HepG2 (cell line): Measurements from ENCODE around the gene ARFGAP2. TPM values are rescaled to one million over a fixed set of nuclear protein-coding genes. Genes with fewer than 3 reads are reported as not detected.
A peak's percentile ranks its signal among the peaks of the same experiment; 100 is the strongest.

Experiments used
- BHLHE40 ChIP-seq: IDR thresholded peaks from 2 replicates; pipeline ENCODE4 v1.6.1; 2011; ENCODE audit warnings: low read length, improper control_type of control experiment
- FOXJ3 ChIP-seq: sonication (generic); formaldehyde crosslinking; IDR thresholded peaks from 2 replicates; pipeline ENCODE4 v1.4.0; 2020; ENCODE audit warnings: missing genetic modification reagents, mild to moderate bottlenecking, borderline replicate concordance
- GATAD1 ChIP-seq: IDR thresholded peaks from 2 replicates; pipeline ENCODE4 v1.6.1; 2016; ENCODE audit warnings: missing genetic modification reagents, missing compliant biosample characterization
- HNF4G ChIP-seq, 2 experiments: sonication (generic) in 1 of 2; formaldehyde crosslinking in 1 of 2; IDR thresholded peaks; 2 replicates each; pipeline versions ENCODE4 v1.4.0 to v1.6.1; 2011 to 2020; ENCODE audit warnings: borderline replicate concordance in 2 of 2, low read depth in 2 of 2, mild to moderate bottlenecking in 2 of 2, low read length in 1 of 2, missing genetic modification reagents in 1 of 2, moderate library complexity in 1 of 2
- KDM4B ChIP-seq: sonication (generic); formaldehyde crosslinking; IDR thresholded peaks from 2 replicates; pipeline ENCODE4 v1.4.0; 2020; ENCODE audit warnings: missing genetic modification reagents
- MAX ChIP-seq: IDR thresholded peaks from 2 replicates; pipeline ENCODE4 v1.6.1; 2012; ENCODE audit warnings: inconsistent platforms
- NR2F1 ChIP-seq, 2 experiments: fragments of 450-650 bp in 1 of 2; formaldehyde crosslinking in 1 of 2; IDR thresholded peaks; 2 replicates each; pipeline versions ENCODE4 v1.5.0 to v1.6.1; 2016 to 2020; ENCODE audit warnings: mild to moderate bottlenecking in 1 of 2, missing compliant biosample characterization in 1 of 2, missing genetic modification reagents in 1 of 2, moderate library complexity in 1 of 2
- NR2F2 ChIP-seq: IDR thresholded peaks from 2 replicates; pipeline ENCODE4 v1.6.1; 2012; ENCODE audit warnings: low read depth, inconsistent platforms, borderline replicate concordance
- POGZ ChIP-seq: sonication (generic); formaldehyde crosslinking; IDR thresholded peaks from 2 replicates; pipeline ENCODE4 v1.4.0; 2020; ENCODE audit warnings: mild to moderate bottlenecking, missing genetic modification reagents
- RBM22 ChIP-seq: fragments of 200-400 bp; formaldehyde crosslinking; optimal IDR thresholded peaks from 2 replicates; pipeline ENCODE3; 2017; ENCODE audit warnings: mild to moderate bottlenecking, low read length, moderate library complexity
- SRSF1 ChIP-seq: fragments of 200-400 bp; formaldehyde crosslinking; optimal IDR thresholded peaks from 2 replicates; pipeline ENCODE3; 2017; ENCODE audit warnings: mild to moderate bottlenecking, low read depth, low read length, moderate library complexity
- ZBTB37 ChIP-seq: sonication (generic); formaldehyde crosslinking; IDR thresholded peaks from 2 replicates; pipeline ENCODE4 v1.4.0; 2020; ENCODE audit warnings: mild to moderate bottlenecking, missing genetic modification reagents
- ZEB1 ChIP-seq: IDR thresholded peaks from 2 replicates; pipeline ENCODE4 v1.6.1; 2012; ENCODE audit warnings: mild to moderate bottlenecking, low read depth, inconsistent platforms; ENCODE audit not compliant: insufficient replicate concordance
- ZFY ChIP-seq: sonication (generic); formaldehyde crosslinking; IDR thresholded peaks from 2 replicates; pipeline ENCODE4 v1.4.0; 2020; ENCODE audit warnings: missing genetic modification reagents
- ZNF746 ChIP-seq: sonication (generic); formaldehyde crosslinking; IDR thresholded peaks from 2 replicates; pipeline ENCODE4 v1.8.0; 2022; ENCODE audit warnings: mild to moderate bottlenecking, missing genetic modification reagents
- ZSCAN12 ChIP-seq: sonication (generic); formaldehyde crosslinking; IDR thresholded peaks from 2 replicates; pipeline ENCODE4 v1.9.0; 2021; ENCODE audit warnings: mild to moderate bottlenecking, missing genetic modification reagents
- polyA plus RNA-seq, 8 experiments: library from polyadenylated mRNA; depleted of rRNA in 3 of 8; stranded (reverse) in 7 of 8; unstranded in 1 of 8; fragments of >200 nt; fragmentation: Illumina TruSeq in 4 of 8; extraction: Trizol in 4 of 8; gene quantifications; 2 replicates each; pipeline versions ENCODE4 v1.2.1 to v1.2.3, GENCODE V29; 2011 to 2016; ENCODE audit warnings: low read depth in 4 of 8, missing spikeins in 1 of 8, mixed read lengths in 1 of 8; ENCODE audit not compliant: insufficient read depth in 1 of 8
- total RNA-seq, 5 experiments: library from RNA; depleted of rRNA; stranded (reverse); fragments of >200 nt; fragmentation: Illumina TruSeq; extraction: Trizol; gene quantifications; 2 replicates each; pipeline ENCODE4 v1.2.3, GENCODE V29; 2016; ENCODE audit warnings: low read depth in 1 of 5
- TF ChIP-seq, protein P1 (sequence below): sonication (generic); formaldehyde crosslinking; IDR thresholded peaks from 2 replicates; pipeline ENCODE4 v1.5.1; 2020; ENCODE audit warnings: mild to moderate bottlenecking, missing genetic modification reagents, borderline replicate concordance
- TF ChIP-seq, protein P2 (sequence below): sonication (generic); formaldehyde crosslinking; IDR thresholded peaks from 2 replicates; pipeline ENCODE4 v1.4.0; 2020; ENCODE audit warnings: mild to moderate bottlenecking, missing genetic modification reagents
- TF ChIP-seq, protein P3 (sequence below): sonication (generic); formaldehyde crosslinking; IDR thresholded peaks from 2 replicates; pipeline ENCODE4 v1.4.0; 2020; ENCODE audit warnings: mild to moderate bottlenecking, missing genetic modification reagents, borderline replicate concordance

ARFGAP2 gene
- total and polyA plus RNA-seq, 2 of the 13 experiments (the other 11 are each of a cell fraction or from before 2014, with no cell fraction given), result 32.3 to 75.3 TPM

GRCh38 chr11:47184711-47185304 is 8.1 kb upstream of the ARFGAP2 start (continued):
- TF ChIP-seq, protein P1, sequence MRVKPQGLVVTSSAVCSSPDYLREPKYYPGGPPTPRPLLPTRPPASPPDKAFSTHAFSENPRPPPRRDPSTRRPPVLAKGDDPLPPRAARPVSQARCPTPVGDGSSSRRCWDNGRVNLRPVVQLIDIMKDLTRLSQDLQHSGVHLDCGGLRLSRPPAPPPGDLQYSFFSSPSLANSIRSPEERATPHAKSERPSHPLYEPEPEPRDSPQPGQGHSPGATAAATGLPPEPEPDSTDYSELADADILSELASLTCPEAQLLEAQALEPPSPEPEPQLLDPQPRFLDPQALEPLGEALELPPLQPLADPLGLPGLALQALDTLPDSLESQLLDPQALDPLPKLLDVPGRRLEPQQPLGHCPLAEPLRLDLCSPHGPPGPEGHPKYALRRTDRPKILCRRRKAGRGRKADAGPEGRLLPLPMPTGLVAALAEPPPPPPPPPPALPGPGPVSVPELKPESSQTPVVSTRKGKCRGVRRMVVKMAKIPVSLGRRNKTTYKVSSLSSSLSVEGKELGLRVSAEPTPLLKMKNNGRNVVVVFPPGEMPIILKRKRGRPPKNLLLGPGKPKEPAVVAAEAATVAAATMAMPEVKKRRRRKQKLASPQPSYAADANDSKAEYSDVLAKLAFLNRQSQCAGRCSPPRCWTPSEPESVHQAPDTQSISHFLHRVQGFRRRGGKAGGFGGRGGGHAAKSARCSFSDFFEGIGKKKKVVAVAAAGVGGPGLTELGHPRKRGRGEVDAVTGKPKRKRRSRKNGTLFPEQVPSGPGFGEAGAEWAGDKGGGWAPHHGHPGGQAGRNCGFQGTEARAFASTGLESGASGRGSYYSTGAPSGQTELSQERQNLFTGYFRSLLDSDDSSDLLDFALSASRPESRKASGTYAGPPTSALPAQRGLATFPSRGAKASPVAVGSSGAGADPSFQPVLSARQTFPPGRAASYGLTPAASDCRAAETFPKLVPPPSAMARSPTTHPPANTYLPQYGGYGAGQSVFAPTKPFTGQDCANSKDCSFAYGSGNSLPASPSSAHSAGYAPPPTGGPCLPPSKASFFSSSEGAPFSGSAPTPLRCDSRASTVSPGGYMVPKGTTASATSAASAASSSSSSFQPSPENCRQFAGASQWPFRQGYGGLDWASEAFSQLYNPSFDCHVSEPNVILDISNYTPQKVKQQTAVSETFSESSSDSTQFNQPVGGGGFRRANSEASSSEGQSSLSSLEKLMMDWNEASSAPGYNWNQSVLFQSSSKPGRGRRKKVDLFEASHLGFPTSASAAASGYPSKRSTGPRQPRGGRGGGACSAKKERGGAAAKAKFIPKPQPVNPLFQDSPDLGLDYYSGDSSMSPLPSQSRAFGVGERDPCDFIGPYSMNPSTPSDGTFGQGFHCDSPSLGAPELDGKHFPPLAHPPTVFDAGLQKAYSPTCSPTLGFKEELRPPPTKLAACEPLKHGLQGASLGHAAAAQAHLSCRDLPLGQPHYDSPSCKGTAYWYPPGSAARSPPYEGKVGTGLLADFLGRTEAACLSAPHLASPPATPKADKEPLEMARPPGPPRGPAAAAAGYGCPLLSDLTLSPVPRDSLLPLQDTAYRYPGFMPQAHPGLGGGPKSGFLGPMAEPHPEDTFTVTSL (CRISPR knock-in tag), result no peak
- TF ChIP-seq ZFY (CRISPR knock-in tag), result peak; percentile 83
- peak; percentile 71 for TF ChIP-seq ZNF746 (CRISPR knock-in tag)
- 0 out of 2 replicates have a peak, but pooled peaks have one; percentile 24 for TF ChIP-seq FOXJ3 (CRISPR knock-in tag)
- peak; percentile 47; the same call in 1 of the 2 replicates for TF ChIP-seq NR2F2
- peak; percentile 68; the same call in 1 of the 2 replicates for TF ChIP-seq HNF4G (IDR thresholded peaks at IDR 0.05; ENCODE audit: borderline replicate concordance, low read depth, low read length)
- TF ChIP-seq HNF4G (CRISPR knock-in tag; IDR thresholded peaks at IDR 0.05; ENCODE audit: borderline replicate concordance, low read depth), result no peak; the same call in none of the 2 replicates
- TF ChIP-seq NR2F1 (CRISPR knock-in tag; IDR thresholded peaks at IDR 0.05), result peak; percentile 9 to 24; a peak in 1 of 4 replicates
- TF ChIP-seq BHLHE40, result peak; percentile 23; the same call in 1 of the 2 replicates
- no peak for TF ChIP-seq ZEB1
- TF ChIP-seq SRSF1, result peak; percentile 93
- 0 out of 2 replicates have a peak, but pooled peaks have one; percentile 54 for TF ChIP-seq ZSCAN12 (CRISPR knock-in tag)
- TF ChIP-seq MAX, result peak; percentile 46; the same call in 1 of the 2 replicates
- TF ChIP-seq, protein P2, sequence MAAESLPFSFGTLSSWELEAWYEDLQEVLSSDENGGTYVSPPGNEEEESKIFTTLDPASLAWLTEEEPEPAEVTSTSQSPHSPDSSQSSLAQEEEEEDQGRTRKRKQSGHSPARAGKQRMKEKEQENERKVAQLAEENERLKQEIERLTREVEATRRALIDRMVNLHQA (CRISPR knock-in tag), result no peak
- peak; percentile 81 for TF ChIP-seq RBM22
- TF ChIP-seq KDM4B, result no peak
- TF ChIP-seq, protein P3, sequence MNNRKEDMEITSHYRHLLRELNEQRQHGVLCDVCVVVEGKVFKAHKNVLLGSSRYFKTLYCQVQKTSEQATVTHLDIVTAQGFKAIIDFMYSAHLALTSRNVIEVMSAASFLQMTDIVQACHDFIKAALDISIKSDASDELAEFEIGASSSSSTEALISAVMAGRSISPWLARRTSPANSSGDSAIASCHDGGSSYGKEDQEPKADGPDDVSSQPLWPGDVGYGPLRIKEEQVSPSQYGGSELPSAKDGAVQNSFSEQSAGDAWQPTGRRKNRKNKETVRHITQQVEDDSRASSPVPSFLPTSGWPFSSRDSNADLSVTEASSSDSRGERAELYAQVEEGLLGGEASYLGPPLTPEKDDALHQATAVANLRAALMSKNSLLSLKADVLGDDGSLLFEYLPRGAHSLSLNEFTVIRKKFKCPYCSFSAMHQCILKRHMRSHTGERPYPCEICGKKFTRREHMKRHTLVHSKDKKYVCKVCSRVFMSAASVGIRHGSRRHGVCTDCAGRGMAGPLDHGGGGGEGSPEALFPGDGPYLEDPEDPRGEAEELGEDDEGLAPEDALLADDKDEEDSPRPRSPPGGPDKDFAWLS, result no peak
- TF ChIP-seq GATAD1 (CRISPR knock-in tag), result 0 out of 2 replicates have a peak, but pooled peaks have one; percentile 19
- 0 out of 2 replicates have a peak, but pooled peaks have one; percentile 47 for TF ChIP-seq ZBTB37 (CRISPR knock-in tag)
- peak; percentile 10; the same call in 1 of the 2 replicates for TF ChIP-seq POGZ (CRISPR knock-in tag)
